ENCODE measurements around the gene ZFYVE9. TPM values are rescaled to one million over a fixed set of nuclear protein-coding genes. Genes with fewer than 3 reads are reported as not detected.

The ZFYVE9 gene
- total RNA-seq, 1 experiment from 2014 or later, result 28.4 TPM

DNA sequence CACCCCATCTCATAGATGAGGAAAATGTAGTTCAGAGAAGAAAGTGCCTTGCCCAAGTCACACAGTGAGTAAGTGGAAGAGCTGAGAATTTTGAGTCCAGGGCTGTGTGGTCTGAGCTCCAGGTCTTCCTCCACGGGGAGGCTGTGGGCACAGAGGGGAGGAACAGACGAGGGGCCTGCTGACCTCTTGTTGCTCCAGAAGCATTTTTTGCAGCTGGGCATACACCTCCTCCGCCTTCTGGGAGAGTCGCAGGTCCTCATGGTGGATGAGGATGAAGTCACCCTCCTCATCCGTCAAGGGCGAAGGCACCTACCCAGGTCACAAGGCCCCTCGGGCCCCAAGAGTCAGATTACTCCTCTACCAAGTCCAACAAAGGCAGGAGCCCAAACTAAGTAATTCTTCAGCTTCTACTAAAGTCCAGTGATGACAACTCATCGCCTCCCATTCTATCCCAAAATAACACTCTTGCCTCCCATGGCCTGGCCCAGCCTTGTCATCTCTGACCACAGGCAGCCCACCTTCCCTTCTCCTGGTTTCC is 215.0 kb downstream of the ZFYVE9 start:
- Histone ChIP-seq H3K4ac (ENCODE audit: low read depth, low read length) (no peak overlapping the region), H4K5ac (ENCODE audit: insufficient read length, low read depth, low read length) (no peak overlapping the region), H3K79me2 (ENCODE audit: insufficient read depth, low read length) (no peaks in the 10 kb centered on the region), H3K56ac (ENCODE audit: insufficient read length, low read depth, low read length) (no peak overlapping the region), H2BK5ac (ENCODE audit: insufficient read length, low read length) (no peak overlapping the region), H2BK20ac (ENCODE audit: low read depth, low read length, poor library complexity, severe bottlenecking) (no peak overlapping the region), H3K18ac (ENCODE audit: insufficient read length, low read depth, low read length) (no peak overlapping the region), H3K4me2 (ENCODE audit: insufficient read depth, insufficient read length, low read length) (no peak overlapping the region), H3K4me1 (ENCODE audit: insufficient read depth, low read length) (no peaks in the 10 kb centered on the region), H3K79me1 (ENCODE audit: insufficient read depth, low read depth, low read length, poor library complexity, severe bottlenecking) (no peaks in the 10 kb centered on the region), H2BK120ac (ENCODE audit: low read depth, low read length, poor library complexity, severe bottlenecking) (no peak overlapping the region), H2BK15ac (ENCODE audit: low read depth, low read length) (no peak overlapping the region), H3K9ac (ENCODE audit: extremely low read depth, insufficient read length, low read length) (no peak overlapping the region), H3T11ph (ENCODE audit: low read length) (no peak overlapping the region), H3K27me3 (ENCODE audit: insufficient read depth, low read length) (no peaks in the 10 kb centered on the region), H3K23me2 (ENCODE audit: insufficient read length, low read depth, low read length, poor library complexity, severe bottlenecking) (no peaks in the 10 kb centered on the region), H2AFZ (ENCODE audit: low read length) (no peak overlapping the region), H2AK5ac (ENCODE audit: insufficient read length, low read length) (no peak overlapping the region), H4K20me1 (ENCODE audit: control insufficient read depth, insufficient read depth, insufficient read length) (no peaks in the 10 kb centered on the region), H3K23ac (ENCODE audit: insufficient read length, low read depth, low read length) (no peak overlapping the region), H3K9me3 (ENCODE audit: control insufficient read depth, low read depth, low read length) (no peaks in the 10 kb centered on the region), H4K91ac (ENCODE audit: insufficient read length, low read depth, low read length) (no peak overlapping the region), H3K14ac (ENCODE audit: insufficient read depth, low read length) (no peak overlapping the region), H3K27ac (ENCODE audit: insufficient read length, low read depth, low read length) (no peak overlapping the region), H4K8ac (replicated peaks; ENCODE audit: insufficient read length, low read depth, low read length) (no peak overlapping the region), H2BK12ac (ENCODE audit: insufficient read length, low read depth, low read length) (no peak overlapping the region)
- DNase-seq, result no peak
- no peak for TF ChIP-seq CTCF (conservative IDR thresholded peaks at IDR 0.05)
- WGBS (ENCODE audit: extremely low coverage, insufficient read length, low lambda C conversion rate), result no CpG with 5 or more reads among the region's 8 CpGs
- peaks cover 3% of the 10 kb centered on the region in 2 experiments; a peak in 3 of 4 replicates for H3K4me1 Mint-ChIP-seq
- no peak overlapping the region for H3K4me3 Mint-ChIP-seq
- peaks cover 57 to 95% (median 91%) of the 10 kb centered on the region in 3 experiments for H3K36me3 Mint-ChIP-seq (ENCODE audit: insufficient read depth in 1 of 3, low read depth in 3 of 3)
- no peak overlapping the region for H3K27ac Mint-ChIP-seq
- H3K9me3 Mint-ChIP-seq, result no peaks in the 10 kb centered on the region
- no peaks in the 10 kb centered on the region for H3K27me3 Mint-ChIP-seq (ENCODE audit: low read depth)
